Cardiac fibroblast (primary cell): Measurements from ENCODE around the gene EPS8L3.
A peak's percentile ranks its signal among the peaks of the same experiment; 100 is the strongest.

Experiments
- DNase-seq, 2 donors: peaks; one replicate each; pipeline versions ENCODE4 v3.0.0 to v3.0.0-alpha.2; 2010; ENCODE audit warnings: low read depth in 2 of 2
- H3K4me3 ChIP-seq, 2 donors: replicated peaks in 1 of 2; 1 replicate in 1 of 2; 2 replicates in 1 of 2; pipeline ENCODE4 v1.5.1; 2011; ENCODE audit warnings: low read depth in 2 of 2, low read length in 2 of 2, mild to moderate bottlenecking in 2 of 2, moderate library complexity in 1 of 2
- TF ChIP-seq, protein P1 (sequence below): IDR thresholded peaks from one replicate; pipeline ENCODE4 v1.5.1; 2011; ENCODE audit warnings: low read depth, mild to moderate bottlenecking, low read length, inconsistent platforms

EPS8L3 gene

DNA sequence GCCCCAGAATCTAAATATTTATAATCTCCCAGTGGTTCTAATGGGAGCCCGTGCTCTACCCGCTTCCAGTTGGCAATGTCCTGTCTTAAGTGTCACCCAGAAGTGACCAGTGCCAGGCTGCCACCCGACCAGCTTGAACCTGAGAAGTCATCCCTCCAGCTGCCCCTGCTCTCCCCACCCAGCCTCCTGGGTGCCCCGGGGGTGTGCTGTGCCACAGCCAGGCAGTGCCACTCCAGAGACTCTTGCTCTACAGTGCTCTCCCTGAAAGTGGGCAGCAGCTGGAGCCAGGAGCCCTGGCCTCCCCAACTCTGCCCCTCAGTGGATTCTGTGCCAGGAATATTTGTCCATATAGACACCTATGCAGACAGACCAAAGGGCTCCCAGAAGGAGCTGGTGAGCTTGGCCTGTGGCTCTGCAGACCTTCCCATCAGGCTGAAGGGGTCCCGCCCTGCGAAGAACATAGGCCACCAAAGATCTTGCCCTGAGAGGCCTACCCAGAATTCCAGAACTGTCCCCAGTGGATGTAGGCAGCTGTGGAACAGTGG is 9.0 kb upstream of the EPS8L3 start:
- DNase-seq = no peak
- H3K4me3 ChIP-seq = no peak overlapping the region
- TF ChIP-seq, protein P1, sequence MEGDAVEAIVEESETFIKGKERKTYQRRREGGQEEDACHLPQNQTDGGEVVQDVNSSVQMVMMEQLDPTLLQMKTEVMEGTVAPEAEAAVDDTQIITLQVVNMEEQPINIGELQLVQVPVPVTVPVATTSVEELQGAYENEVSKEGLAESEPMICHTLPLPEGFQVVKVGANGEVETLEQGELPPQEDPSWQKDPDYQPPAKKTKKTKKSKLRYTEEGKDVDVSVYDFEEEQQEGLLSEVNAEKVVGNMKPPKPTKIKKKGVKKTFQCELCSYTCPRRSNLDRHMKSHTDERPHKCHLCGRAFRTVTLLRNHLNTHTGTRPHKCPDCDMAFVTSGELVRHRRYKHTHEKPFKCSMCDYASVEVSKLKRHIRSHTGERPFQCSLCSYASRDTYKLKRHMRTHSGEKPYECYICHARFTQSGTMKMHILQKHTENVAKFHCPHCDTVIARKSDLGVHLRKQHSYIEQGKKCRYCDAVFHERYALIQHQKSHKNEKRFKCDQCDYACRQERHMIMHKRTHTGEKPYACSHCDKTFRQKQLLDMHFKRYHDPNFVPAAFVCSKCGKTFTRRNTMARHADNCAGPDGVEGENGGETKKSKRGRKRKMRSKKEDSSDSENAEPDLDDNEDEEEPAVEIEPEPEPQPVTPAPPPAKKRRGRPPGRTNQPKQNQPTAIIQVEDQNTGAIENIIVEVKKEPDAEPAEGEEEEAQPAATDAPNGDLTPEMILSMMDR = no peak

GRCh38 chr1:109771712-109772657 is 8.3 kb upstream of the EPS8L3 start:
- no peak overlapping the region for H3K4me3 ChIP-seq
- no peak for DNase-seq
- TF ChIP-seq, protein P1 = no peak

DNA sequence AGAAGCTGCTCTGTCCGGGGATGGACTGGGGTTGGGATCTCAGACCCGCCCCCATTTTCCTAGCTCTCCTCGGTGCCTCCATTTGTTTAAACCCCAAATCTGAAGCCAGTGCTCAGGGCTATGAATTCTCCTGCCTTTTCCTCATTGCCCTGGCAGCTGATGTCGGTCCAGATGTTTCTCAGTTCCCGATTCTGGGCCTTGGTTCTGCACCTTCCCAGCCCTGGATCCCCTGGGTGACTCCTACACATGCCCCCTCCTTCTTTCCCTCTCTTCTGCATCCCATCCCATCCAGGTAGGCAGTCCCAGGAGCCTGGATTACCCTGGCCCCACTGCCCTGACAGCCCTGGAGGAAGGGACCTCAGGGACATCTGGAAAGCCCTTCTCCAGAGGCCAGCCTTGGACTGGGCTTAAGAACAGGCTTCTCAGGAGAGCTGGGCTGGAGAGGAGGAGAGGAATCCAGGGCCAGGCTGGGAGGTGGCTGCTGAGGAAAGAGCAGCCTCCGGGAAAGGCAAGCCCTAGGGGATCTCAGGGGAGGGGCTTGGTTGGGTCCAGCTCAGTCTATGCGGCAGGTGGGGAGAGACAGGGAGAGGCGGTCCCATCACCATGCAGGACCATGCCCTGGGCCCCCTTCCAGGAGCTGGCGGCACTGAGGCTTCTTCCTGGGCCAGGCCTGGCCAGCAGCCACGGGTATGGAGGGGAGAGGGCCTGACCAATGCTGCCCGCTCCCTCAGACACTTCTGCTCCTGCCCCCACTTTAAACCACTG is 6.8 kb upstream of the EPS8L3 start:
- TF ChIP-seq, protein P1 = no peak
- H3K4me3 ChIP-seq = no peak overlapping the region
- no peak for DNase-seq

DNA sequence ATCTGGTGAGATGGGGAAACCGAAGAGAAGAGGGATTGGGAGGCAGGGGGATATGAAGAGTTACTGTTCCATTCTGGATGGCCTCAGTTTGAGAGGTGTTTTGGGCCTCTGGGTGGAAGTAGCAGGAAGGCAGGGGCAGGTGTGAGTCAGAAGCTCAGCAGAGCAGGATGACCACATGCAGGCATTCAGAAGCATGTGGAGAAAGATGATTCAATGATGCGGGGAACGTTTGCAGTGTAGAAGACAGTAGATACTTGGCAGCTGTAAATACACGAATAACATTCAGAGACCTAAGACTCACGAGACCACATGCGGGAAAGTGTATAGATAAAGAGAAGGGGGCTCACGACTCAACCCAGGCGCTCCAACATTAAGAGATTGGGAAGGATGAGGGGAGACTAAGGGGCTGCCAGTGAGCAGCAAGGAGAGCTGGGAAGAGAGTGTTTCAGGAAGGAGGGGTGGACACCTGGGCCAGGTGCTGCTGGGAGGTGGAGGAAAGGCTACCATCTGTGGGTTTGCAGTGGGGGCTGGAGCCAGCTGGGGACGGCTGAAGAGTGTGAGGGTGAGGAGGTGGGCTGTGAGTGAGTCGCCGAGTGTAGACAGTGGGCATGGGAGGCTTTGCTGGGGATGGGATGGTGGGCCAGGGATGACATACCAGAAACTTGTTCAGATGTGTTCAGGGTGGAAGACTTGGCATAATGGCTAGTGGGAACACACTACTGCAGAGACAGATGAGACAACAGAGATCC is 5.8 kb upstream of the EPS8L3 start:
- H3K4me3 ChIP-seq = no peak overlapping the region
- DNase-seq = peak; percentile 39 to 90
- TF ChIP-seq, protein P1 = no peak

DNA sequence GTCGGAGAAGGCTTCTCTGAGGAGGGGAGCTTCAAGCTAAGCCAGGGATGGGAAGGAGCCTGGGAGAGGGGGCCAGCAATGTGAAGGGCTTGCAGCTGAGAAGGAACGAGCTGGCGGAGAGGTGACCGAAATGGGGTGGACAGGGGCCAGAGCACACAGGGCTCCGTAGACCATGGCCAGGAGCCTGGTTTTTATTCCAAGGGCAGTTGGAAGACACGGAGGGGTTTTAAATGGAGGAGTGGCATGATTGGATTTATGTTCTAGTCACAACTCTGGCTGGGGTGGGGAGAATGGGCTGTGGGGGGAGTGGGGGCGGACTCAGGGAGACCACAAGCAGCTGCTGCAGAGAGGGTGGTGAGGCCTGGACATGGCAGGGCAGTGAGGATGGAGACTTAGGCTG is 5.1 kb upstream of the EPS8L3 start:
- TF ChIP-seq, protein P1 = no peak
- no peak for DNase-seq
- H3K4me3 ChIP-seq = no peak overlapping the region

DNA sequence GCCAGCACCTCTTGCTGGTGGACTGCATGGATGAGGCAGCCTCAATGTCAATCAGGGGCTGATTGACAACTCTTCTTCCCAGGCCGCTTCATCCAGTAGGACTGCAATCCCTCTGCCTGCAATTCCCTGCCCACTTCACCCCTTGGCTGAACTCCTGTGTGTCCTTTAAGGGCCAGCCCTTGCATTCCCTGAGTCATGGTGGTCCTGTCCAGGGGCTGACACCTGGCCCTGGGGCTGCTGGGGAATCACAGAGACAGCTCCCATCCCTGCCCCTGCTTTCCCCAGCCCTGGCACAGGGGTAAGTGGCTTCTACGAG is 4.6 kb upstream of the EPS8L3 start:
- no peak for DNase-seq
- TF ChIP-seq, protein P1 = no peak
- no peak overlapping the region for H3K4me3 ChIP-seq
